Uterus (tissue), 4 donors: Measurements from ENCODE around the gene PCDHGA9. TPM values are rescaled to one million over a fixed set of nuclear protein-coding genes. Genes with fewer than 3 reads are reported as not detected.
"Not testable (repeated sequence)": the region's sequence is repeated elsewhere in the genome, so short reads cannot be mapped to it uniquely, and the experiment has no call there.

ENCODE experiments used
- DNase-seq, 2 donors: peaks; one replicate each; pipeline ENCODE4 v3.0.0-alpha.2; 2019 to 2020
- H3K27ac ChIP-seq, 2 donors: fragments of 200-600 bp; sonication (generic); 1 replicate in 1 of 2; 2 replicates in 1 of 2; pipeline ENCODE4 v1.5.1; 2016 to 2018
- H3K27me3 ChIP-seq, 2 donors: fragments of 200-600 bp; sonication (generic); one replicate each; pipeline ENCODE4 v1.5.1; 2018 to 2019; ENCODE audit warnings: control low read depth in 1 of 2
- H3K36me3 ChIP-seq, 2 donors: fragments of 200-600 bp; sonication (generic); one replicate each; pipeline ENCODE4 v1.5.1; 2019; ENCODE audit warnings: control low read depth in 1 of 2
- H3K4me1 ChIP-seq, 2 donors: fragments of 200-600 bp; sonication (generic); one replicate each; pipeline ENCODE4 v1.5.1; 2018 to 2019; ENCODE audit warnings: control low read depth in 1 of 2
- H3K4me3 ChIP-seq, 2 donors: fragments of 200-600 bp; sonication (generic); 1 replicate in 1 of 2; 2 replicates in 1 of 2; pipeline ENCODE4 v1.5.1; 2018 to 2019; ENCODE audit warnings: mild to moderate bottlenecking in 1 of 2
- H3K9me3 ChIP-seq, 2 donors: fragments of 200-600 bp; sonication (generic); one replicate each; pipeline ENCODE4 v1.5.1; 2019; ENCODE audit warnings: control low read depth in 1 of 2
- POLR2A ChIP-seq, 2 donors: fragments of 450-650 bp; IDR thresholded peaks; one replicate each; pipeline ENCODE4 v1.6.1; 2016; ENCODE audit warnings: antibody characterized with exemption in 2 of 2, mild to moderate bottlenecking in 1 of 2, moderate library complexity in 1 of 2
- intact Hi-C: fragments of 100-400 bp; cut with DNase I; formaldehyde crosslinking; loops from one replicate; pipeline ENCODE4 v1.15.1; 2023; ENCODE audit warnings: low total_unique reads
- total RNA-seq, 4 donors: library from RNA; depleted of rRNA in 3 of 4; stranded (reverse); fragments of >200 nt in 3 of 4; gene quantifications; one replicate each; pipeline versions ENCODE4 v1.1.0 to v1.2.4, GENCODE V29; 2014 to 2023
- TF ChIP-seq, protein P1 (sequence below), 4 experiments: fragments of 200-600 bp in 2 of 4; fragments of 450-650 bp in 2 of 4; sonication (generic) in 2 of 4; IDR thresholded peaks; one replicate each; pipeline ENCODE4 v1.5.1; 2016 to 2019; ENCODE audit warnings: antibody characterized with exemption in 4 of 4, mild to moderate bottlenecking in 2 of 4, moderate library complexity in 1 of 4
- donor health status: DM: yes; HTN: yes; CAD: no.

PCDHGA9 gene
- total RNA-seq, 4 donors from 2014 or later = 11.8 to 18.7 (median 16.7) TPM

DNA sequence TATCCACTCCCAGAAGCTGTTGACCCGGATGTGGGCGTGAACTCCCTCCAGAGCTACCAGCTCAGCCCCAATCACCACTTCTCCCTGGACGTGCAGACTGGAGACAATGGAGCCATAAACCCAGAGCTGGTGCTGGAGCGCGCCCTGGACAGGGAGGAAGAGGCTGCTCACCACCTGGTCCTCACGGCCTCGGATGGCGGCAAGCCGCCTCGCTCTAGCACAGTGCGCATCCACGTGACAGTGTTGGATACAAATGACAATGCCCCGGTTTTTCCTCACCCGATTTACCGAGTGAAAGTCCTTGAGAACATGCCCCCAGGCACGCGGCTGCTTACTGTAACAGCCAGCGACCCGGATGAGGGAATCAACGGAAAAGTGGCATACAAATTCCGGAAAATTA, 9.3 kb upstream of the PCDHGA9 start:
- Histone ChIP-seq H3K9me3 (peaks cover 0 to 84% of the 10 kb centered on the region in 2 donors), H3K27ac (no peak overlapping the region), H3K4me1 (no peaks in the 10 kb centered on the region), H3K36me3 (no peaks in the 10 kb centered on the region), H3K4me3 (no peak overlapping the region), H3K27me3 (no peaks in the 10 kb centered on the region)
- TF ChIP-seq, protein P1, sequence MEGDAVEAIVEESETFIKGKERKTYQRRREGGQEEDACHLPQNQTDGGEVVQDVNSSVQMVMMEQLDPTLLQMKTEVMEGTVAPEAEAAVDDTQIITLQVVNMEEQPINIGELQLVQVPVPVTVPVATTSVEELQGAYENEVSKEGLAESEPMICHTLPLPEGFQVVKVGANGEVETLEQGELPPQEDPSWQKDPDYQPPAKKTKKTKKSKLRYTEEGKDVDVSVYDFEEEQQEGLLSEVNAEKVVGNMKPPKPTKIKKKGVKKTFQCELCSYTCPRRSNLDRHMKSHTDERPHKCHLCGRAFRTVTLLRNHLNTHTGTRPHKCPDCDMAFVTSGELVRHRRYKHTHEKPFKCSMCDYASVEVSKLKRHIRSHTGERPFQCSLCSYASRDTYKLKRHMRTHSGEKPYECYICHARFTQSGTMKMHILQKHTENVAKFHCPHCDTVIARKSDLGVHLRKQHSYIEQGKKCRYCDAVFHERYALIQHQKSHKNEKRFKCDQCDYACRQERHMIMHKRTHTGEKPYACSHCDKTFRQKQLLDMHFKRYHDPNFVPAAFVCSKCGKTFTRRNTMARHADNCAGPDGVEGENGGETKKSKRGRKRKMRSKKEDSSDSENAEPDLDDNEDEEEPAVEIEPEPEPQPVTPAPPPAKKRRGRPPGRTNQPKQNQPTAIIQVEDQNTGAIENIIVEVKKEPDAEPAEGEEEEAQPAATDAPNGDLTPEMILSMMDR (IDR thresholded peaks at IDR 0.05) = no peak
- no peak for TF ChIP-seq POLR2A (IDR thresholded peaks at IDR 0.05)
- intact Hi-C loops = no loop called here
- no peak for DNase-seq

DNA sequence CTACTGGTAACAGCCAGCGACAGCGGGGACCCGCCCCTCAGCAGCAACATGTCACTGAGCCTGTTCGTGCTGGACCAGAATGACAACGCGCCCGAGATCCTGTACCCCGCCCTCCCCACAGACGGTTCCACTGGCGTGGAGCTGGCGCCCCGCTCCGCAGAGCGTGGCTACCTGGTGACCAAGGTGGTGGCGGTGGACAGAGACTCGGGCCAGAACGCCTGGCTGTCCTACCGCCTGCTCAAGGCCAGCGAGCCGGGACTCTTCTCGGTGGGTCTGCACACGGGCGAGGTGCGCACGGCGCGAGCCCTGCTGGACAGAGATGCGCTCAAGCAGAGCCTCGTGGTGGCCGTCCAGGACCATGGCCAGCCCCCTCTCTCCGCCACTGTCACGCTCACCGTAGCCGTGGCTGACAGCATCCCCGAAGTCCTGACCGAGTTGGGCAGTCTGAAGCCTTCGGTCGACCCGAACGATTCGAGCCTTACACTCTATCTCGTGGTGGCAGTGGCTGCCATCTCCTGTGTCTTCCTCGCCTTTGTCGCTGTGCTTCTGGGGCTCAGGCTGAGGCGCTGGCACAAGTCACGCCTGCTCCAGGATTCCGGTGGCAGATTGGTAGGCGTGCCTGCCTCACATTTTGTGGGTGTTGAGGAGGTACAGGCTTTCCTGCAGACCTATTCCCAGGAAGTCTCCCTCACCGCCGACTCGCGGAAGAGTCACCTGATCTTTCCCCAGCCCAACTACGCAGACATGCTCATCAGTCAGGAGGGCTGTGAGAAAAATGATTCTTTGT, 8.0 kb upstream of the PCDHGA9 start:
- H3K36me3 ChIP-seq, intact Hi-C loops, H3K4me3 ChIP-seq, H3K27ac ChIP-seq, DNase-seq, H3K27me3 ChIP-seq, H3K4me1 ChIP-seq: not testable (repeated sequence)
- peaks cover 0 to 81% of the 10 kb centered on the region in 2 donors for H3K9me3 ChIP-seq

DNA sequence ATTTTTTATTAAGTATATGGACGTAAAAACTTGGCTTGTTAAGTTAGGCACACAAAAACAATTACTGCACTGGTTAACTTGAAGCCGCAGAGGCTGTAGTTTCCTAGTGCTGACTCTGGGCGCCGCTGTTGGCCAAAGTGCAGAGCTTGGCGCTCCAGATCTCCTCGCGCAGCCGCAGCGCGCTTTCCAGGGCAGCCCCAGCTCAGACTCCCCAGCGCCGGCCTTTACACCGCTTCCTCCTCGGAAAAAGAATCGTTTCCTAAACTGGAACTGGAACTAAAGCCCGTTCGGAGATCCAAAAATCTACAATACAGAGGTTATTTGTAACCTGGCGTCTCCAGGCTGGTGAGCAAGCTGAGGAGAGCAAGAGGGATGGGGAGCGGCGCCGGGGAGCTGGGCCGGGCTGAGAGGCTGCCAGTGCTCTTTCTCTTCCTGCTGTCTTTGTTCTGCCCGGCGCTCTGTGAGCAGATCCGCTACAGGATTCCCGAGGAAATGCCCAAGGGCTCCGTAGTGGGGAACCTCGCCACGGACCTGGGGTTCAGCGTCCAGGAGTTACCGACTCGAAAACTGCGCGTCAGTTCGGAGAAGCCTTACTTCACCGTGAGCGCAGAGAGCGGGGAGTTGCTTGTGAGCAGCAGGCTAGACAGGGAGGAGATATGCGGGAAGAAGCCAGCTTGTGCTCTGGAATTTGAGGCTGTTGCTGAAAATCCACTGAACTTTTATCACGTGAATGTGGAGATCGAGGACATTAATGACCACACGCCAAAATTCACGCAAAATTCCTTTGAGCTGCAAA, 4.6 kb upstream of the PCDHGA9 start, which contains the start of gene PCDHGB5:
Gene PCDHGB5 (plus strand): TSS at position 192 of the 796 bp plus-strand sequence. CDS start 181 bp downstream, at position 373.
- Histone ChIP-seq H3K9me3 (peaks cover 0 to 84% of the 10 kb centered on the region in 2 donors), H3K4me3 (peak within 1 kb of the TSS in 1 of 2 donors; percentile 13)
- H3K36me3 ChIP-seq, H3K27me3 ChIP-seq, DNase-seq, intact Hi-C loops, H3K4me1 ChIP-seq, H3K27ac ChIP-seq: not testable (repeated sequence)
- TF ChIP-seq, protein P1 (IDR thresholded peaks at IDR 0.05) = peak in 2 of 4 experiments; percentile 15 to 20

DNA sequence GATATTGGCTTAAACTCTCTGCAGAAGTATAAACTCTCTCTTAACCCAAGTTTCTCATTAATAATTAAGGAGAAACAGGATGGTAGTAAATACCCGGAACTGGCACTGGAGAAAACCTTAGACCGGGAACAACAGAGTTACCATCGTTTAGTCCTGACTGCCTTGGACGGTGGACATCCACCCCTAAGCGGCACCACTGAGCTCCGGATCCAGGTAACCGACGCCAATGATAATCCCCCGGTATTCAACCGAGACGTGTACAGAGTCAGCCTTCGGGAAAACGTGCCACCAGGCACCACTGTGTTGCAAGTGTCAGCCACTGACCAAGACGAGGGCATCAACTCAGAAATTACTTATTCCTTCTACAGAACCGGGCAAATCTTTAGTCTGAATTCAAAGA, 4.0 kb upstream of the PCDHGA9 start:
- H3K4me1 ChIP-seq = no peaks in the 10 kb centered on the region
- no peak overlapping the region for H3K4me3 ChIP-seq
- H3K27ac ChIP-seq = no peak overlapping the region
- intact Hi-C loops = no loop called here
- no peak for TF ChIP-seq POLR2A (IDR thresholded peaks at IDR 0.05)
- TF ChIP-seq, protein P1 (IDR thresholded peaks at IDR 0.05) = no peak
- H3K9me3 ChIP-seq = peaks cover 0 to 84% of the 10 kb centered on the region in 2 donors
- no peak for DNase-seq
- H3K27me3 ChIP-seq = no peaks in the 10 kb centered on the region
- no peaks in the 10 kb centered on the region for H3K36me3 ChIP-seq

DNA sequence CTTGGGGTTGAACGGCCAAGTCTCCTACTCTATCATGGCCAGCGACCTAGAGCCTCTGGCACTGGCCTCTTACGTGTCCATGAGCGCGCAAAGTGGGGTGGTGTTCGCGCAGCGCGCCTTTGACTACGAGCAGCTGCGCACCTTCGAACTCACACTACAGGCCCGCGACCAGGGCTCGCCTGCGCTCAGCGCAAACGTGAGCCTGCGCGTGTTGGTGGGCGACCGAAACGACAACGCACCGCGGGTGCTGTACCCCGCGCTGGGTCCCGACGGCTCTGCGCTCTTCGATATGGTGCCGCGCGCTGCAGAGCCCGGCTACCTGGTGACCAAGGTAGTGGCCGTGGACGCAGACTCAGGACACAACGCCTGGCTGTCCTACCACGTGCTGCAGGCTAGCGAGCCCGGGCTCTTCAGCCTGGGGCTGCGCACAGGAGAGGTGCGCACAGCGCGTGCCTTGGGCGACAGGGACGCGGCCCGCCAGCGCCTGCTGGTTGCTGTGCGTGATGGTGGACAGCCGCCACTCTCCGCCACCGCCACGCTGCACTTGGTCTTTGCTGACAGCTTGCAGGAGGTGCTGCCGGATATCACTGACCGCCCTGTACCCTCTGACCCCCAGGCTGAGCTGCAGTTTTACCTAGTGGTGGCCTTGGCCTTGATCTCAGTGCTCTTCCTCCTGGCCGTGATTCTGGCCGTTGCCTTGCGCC, 2.9 kb upstream of the PCDHGA9 start:
- intact Hi-C loops = no loop called here
- Histone ChIP-seq H3K27me3 (no peaks in the 10 kb centered on the region), H3K4me1 (no peaks in the 10 kb centered on the region), H3K9me3 (peaks cover 0 to 88% of the 10 kb centered on the region in 2 donors), H3K27ac (no peak overlapping the region), H3K36me3 (no peaks in the 10 kb centered on the region), H3K4me3 (no peak overlapping the region)
- TF ChIP-seq POLR2A (IDR thresholded peaks at IDR 0.05) = no peak
- TF ChIP-seq, protein P1 (IDR thresholded peaks at IDR 0.05) = no peak
- DNase-seq = no peak
